ENCODE results near the gene TMEM43.
A peak's percentile ranks its signal among the peaks of the same experiment; 100 is the strongest.
"Not testable (repeated sequence)": the region's sequence is repeated elsewhere in the genome, so short reads cannot be mapped to it uniquely, and the experiment has no call there.

TMEM43 gene

GRCh38 chr3:14124615-14125192 lies at the start of gene TMEM43, which contains the start of gene CHCHD4:
TMEM43 (plus strand) TSS chr3:14125052; CDS start chr3:14125194, 142 bp downstream.
CHCHD4 (minus strand) TSS chr3:14124870; CDS start chr3:14124676, 194 bp downstream.
- DNase-seq (ENCODE audit: low spot score): peak; percentile 98

- not testable (repeated sequence) for DNase-seq (ENCODE audit: low spot score)
These were observed 49.6 kb upstream of the TMEM43 start for GRCh38 chr3:14075233-14075632.

GRCh38 chr3:14077310-14077709 lies 47.5 kb upstream of the TMEM43 start:
- DNase-seq (ENCODE audit: low spot score): no peak

GRCh38 chr3:14082108-14082657 lies 42.7 kb upstream of the TMEM43 start:
- no peak for DNase-seq (ENCODE audit: low spot score)

GRCh38 chr3:14087461-14087860 lies 37.4 kb upstream of the TMEM43 start:
- DNase-seq (ENCODE audit: low spot score): not testable (repeated sequence)

GRCh38 chr3:14091959-14092358 lies 32.9 kb upstream of the TMEM43 start:
- DNase-seq (ENCODE audit: low spot score): not testable (repeated sequence)

GRCh38 chr3:14092464-14092863 lies 32.4 kb upstream of the TMEM43 start:
- no peak for DNase-seq (ENCODE audit: low spot score)

GRCh38 chr3:14093831-14094230 lies 31.0 kb upstream of the TMEM43 start:
- no peak for DNase-seq (ENCODE audit: low spot score)

- DNase-seq (ENCODE audit: low spot score): no peak
These were observed 28.1 kb upstream of the TMEM43 start for GRCh38 chr3:14096742-14097141.

GRCh38 chr3:14097616-14098391 lies 27.0 kb upstream of the TMEM43 start:
- DNase-seq (ENCODE audit: low spot score): no peak

GRCh38 chr3:14109821-14110220 lies 15.0 kb upstream of the TMEM43 start:
- not testable (repeated sequence) for DNase-seq (ENCODE audit: low spot score)

GRCh38 chr3:14110699-14111098 lies 14.2 kb upstream of the TMEM43 start:
- DNase-seq (ENCODE audit: low spot score): no peak

- no peak for DNase-seq (ENCODE audit: low spot score)
These were observed 10.8 kb upstream of the TMEM43 start for GRCh38 chr3:14113965-14114635.

GRCh38 chr3:14117468-14118399 lies 7.1 kb upstream of the TMEM43 start:
- no peak for DNase-seq (ENCODE audit: low spot score)

GRCh38 chr3:14118400-14119381 lies 6.2 kb upstream of the TMEM43 start:
- no peak for DNase-seq (ENCODE audit: low spot score)

- no peak for DNase-seq (ENCODE audit: low spot score)
These were observed 5.2 kb upstream of the TMEM43 start for GRCh38 chr3:14119651-14120050.

GRCh38 chr3:14120111-14120920 lies 4.5 kb upstream of the TMEM43 start:
- no peak for DNase-seq (ENCODE audit: low spot score)

GRCh38 chr3:14120921-14121448 lies 3.9 kb upstream of the TMEM43 start:
- DNase-seq (ENCODE audit: low spot score): not testable (repeated sequence)

- DNase-seq (ENCODE audit: low spot score): no peak
These were observed 3.0 kb upstream of the TMEM43 start for GRCh38 chr3:14121859-14122258.

All from D341Med (cell line).